ENCODE data around the gene CLRN1. TPM values are rescaled to one million over a fixed set of nuclear protein-coding genes. Genes with fewer than 3 reads are reported as not detected.

Gene CLRN1
- total RNA-seq, 1 experiment from 2014 or later: not detected

- H3K4me1 Mint-ChIP-seq (ENCODE audit: insufficient read depth, unreplicated experiment): no peaks in the 10 kb centered on the region
- peaks cover 5% of the 10 kb centered on the region for H3K27me3 Mint-ChIP-seq (ENCODE audit: insufficient read depth, unreplicated experiment)
- intact Hi-C loops (cut with micrococcal nuclease): loop anchor here (1.0 to 5.0 kb wide), 3 partner anchors 161 to 221 kb away; no protein-coding TSS in a partner anchor
- POLR2A ChIA-PET: interaction anchor here (0.6 kb wide), 1 partner anchor 223 kb away, joined by 3 read pairs; no protein-coding TSS in a partner anchor
- H3K4me3 Mint-ChIP-seq (ENCODE audit: unreplicated experiment): no peak overlapping the region
- H3K27ac Mint-ChIP-seq (ENCODE audit: low read depth, unreplicated experiment): no peak overlapping the region
- no TSS peak for BruUV-seq (replicated peaks)
- H3K9me3 Mint-ChIP-seq (ENCODE audit: unreplicated experiment): no peaks in the 10 kb centered on the region
- CTCF ChIA-PET: interaction anchor here (0.6 to 8.8 kb wide), 18 partner anchors 9 to 219 kb away, joined by 3 to 93 read pairs (median 4); no protein-coding TSS in a partner anchor
- no peaks in the 10 kb centered on the region for H3K36me3 Mint-ChIP-seq (ENCODE audit: insufficient read depth, unreplicated experiment)
- peak; percentile 75 for TF ChIP-seq CTCF (IDR thresholded peaks at IDR 0.05; ENCODE audit: unreplicated experiment)
- DNase-seq (ENCODE audit: unreplicated experiment): peak; percentile 72
Measured at GRCh38 chr3:150925751-150926201, 46.8 kb downstream of the CLRN1 start.

GRCh38 chr3:150922611-150923010, 49.9 kb downstream of the CLRN1 start:
- peaks cover 17% of the 10 kb centered on the region for H3K27me3 Mint-ChIP-seq (ENCODE audit: insufficient read depth, unreplicated experiment)
- H3K4me1 Mint-ChIP-seq (ENCODE audit: insufficient read depth, unreplicated experiment): peaks cover 4% of the 10 kb centered on the region
- H3K4me3 Mint-ChIP-seq (ENCODE audit: unreplicated experiment): no peak overlapping the region
- ChIA-PET CTCF (interaction anchor here (8.8 kb wide), 1 partner anchor 222 kb away, joined by 93 read pairs; no protein-coding TSS in a partner anchor), POLR2A (no interaction called here)
- no peak overlapping the region for H3K27ac Mint-ChIP-seq (ENCODE audit: low read depth, unreplicated experiment)
- TF ChIP-seq CTCF (IDR thresholded peaks at IDR 0.05; ENCODE audit: unreplicated experiment): no peak
- no peaks in the 10 kb centered on the region for H3K9me3 Mint-ChIP-seq (ENCODE audit: unreplicated experiment)
- intact Hi-C loops (cut with micrococcal nuclease): no loop called here
- no peaks in the 10 kb centered on the region for H3K36me3 Mint-ChIP-seq (ENCODE audit: insufficient read depth, unreplicated experiment)
- no TSS peak for BruUV-seq (replicated peaks)
- DNase-seq (ENCODE audit: unreplicated experiment): peak; percentile 39

- H3K27me3 Mint-ChIP-seq (ENCODE audit: insufficient read depth, unreplicated experiment): peaks cover 19% of the 10 kb centered on the region
- ChIA-PET CTCF (interaction anchor here (0.6 kb wide), 2 partner anchors 68 to 216 kb away, joined by 4 to 6 read pairs; no protein-coding TSS in a partner anchor), POLR2A (interaction anchor here (0.6 kb wide), 1 partner anchor 393 kb away, joined by 4 read pairs; no protein-coding TSS in a partner anchor)
- TF ChIP-seq CTCF (IDR thresholded peaks at IDR 0.05; ENCODE audit: unreplicated experiment): no peak
- no peak overlapping the region for H3K4me3 Mint-ChIP-seq (ENCODE audit: unreplicated experiment)
- peak; percentile 36 for DNase-seq (ENCODE audit: unreplicated experiment)
- no peaks in the 10 kb centered on the region for H3K9me3 Mint-ChIP-seq (ENCODE audit: unreplicated experiment)
- H3K36me3 Mint-ChIP-seq (ENCODE audit: insufficient read depth, unreplicated experiment): no peaks in the 10 kb centered on the region
- H3K27ac Mint-ChIP-seq (ENCODE audit: low read depth, unreplicated experiment): no peak overlapping the region
- BruUV-seq (replicated peaks): no TSS peak
- intact Hi-C loops (cut with micrococcal nuclease): no loop called here
- peaks cover 4% of the 10 kb centered on the region for H3K4me1 Mint-ChIP-seq (ENCODE audit: insufficient read depth, unreplicated experiment)
Measured at GRCh38 chr3:150921209-150921608, 51.3 kb downstream of the CLRN1 start.

- no peak for TF ChIP-seq CTCF (IDR thresholded peaks at IDR 0.05; ENCODE audit: unreplicated experiment)
- peaks cover 4% of the 10 kb centered on the region for H3K4me1 Mint-ChIP-seq (ENCODE audit: insufficient read depth, unreplicated experiment)
- CTCF ChIA-PET: interaction anchor here (0.6 to 0.7 kb wide), 2 partner anchors 49 to 311 kb away, joined by 3 read pairs; no protein-coding TSS in a partner anchor
- H3K9me3 Mint-ChIP-seq (ENCODE audit: unreplicated experiment): no peaks in the 10 kb centered on the region
- BruUV-seq (replicated peaks): no TSS peak
- DNase-seq (ENCODE audit: unreplicated experiment): peak; percentile 19
- no peaks in the 10 kb centered on the region for H3K36me3 Mint-ChIP-seq (ENCODE audit: insufficient read depth, unreplicated experiment)
- no peak overlapping the region for H3K27ac Mint-ChIP-seq (ENCODE audit: low read depth, unreplicated experiment)
- peaks cover 19% of the 10 kb centered on the region for H3K27me3 Mint-ChIP-seq (ENCODE audit: insufficient read depth, unreplicated experiment)
- no peak overlapping the region for H3K4me3 Mint-ChIP-seq (ENCODE audit: unreplicated experiment)
- POLR2A ChIA-PET: interaction anchor here (0.5 kb wide), 1 partner anchor 909 kb away, joined by 3 read pairs; no protein-coding TSS in a partner anchor
- intact Hi-C loops (cut with micrococcal nuclease): no loop called here
Measured at GRCh38 chr3:150920236-150920635, 52.3 kb downstream of the CLRN1 start.

Measured in MCF 10A (cell line).